CD4-positive, alpha-beta T cell treated with Interferon gamma for 1 hour (primary cell): Measurements from ENCODE around the gene SLC25A48.
"Not testable (repeated sequence)": the region's sequence is repeated elsewhere in the genome, so short reads cannot be mapped to it uniquely, and the experiment has no call there.

ENCODE experiments used
- DNase-seq: peaks from one replicate; pipeline ENCODE4 v3.0.0-alpha.2; 2020

The SLC25A48 gene

GRCh38 chr5:135830876-135831275 is 3.6 kb upstream of the SLC25A48 start:
- DNase-seq: no peak

DNA sequence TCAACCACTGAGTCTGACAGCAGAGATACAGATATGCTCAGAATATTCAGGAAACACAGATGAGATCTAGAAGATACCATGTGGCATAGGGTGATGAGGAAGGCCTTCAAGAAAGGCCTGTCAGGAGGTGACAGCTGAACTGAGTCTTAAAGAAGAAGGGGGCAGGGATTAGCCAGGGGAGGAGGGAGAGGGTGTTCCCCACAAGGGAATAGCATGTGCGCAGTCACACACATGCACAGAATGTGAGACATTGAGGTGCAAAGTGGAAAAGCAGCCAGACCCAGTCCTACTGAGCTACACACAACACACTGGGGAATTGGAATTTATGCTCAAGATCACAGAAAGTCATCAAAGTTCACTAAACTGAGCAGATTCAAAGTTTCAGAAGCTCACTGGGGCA is 3.0 kb upstream of the SLC25A48 start:
- no peak for DNase-seq

- DNase-seq: no peak
These were observed 2.5 kb upstream of the SLC25A48 start for GRCh38 chr5:135831851-135832555.

DNA sequence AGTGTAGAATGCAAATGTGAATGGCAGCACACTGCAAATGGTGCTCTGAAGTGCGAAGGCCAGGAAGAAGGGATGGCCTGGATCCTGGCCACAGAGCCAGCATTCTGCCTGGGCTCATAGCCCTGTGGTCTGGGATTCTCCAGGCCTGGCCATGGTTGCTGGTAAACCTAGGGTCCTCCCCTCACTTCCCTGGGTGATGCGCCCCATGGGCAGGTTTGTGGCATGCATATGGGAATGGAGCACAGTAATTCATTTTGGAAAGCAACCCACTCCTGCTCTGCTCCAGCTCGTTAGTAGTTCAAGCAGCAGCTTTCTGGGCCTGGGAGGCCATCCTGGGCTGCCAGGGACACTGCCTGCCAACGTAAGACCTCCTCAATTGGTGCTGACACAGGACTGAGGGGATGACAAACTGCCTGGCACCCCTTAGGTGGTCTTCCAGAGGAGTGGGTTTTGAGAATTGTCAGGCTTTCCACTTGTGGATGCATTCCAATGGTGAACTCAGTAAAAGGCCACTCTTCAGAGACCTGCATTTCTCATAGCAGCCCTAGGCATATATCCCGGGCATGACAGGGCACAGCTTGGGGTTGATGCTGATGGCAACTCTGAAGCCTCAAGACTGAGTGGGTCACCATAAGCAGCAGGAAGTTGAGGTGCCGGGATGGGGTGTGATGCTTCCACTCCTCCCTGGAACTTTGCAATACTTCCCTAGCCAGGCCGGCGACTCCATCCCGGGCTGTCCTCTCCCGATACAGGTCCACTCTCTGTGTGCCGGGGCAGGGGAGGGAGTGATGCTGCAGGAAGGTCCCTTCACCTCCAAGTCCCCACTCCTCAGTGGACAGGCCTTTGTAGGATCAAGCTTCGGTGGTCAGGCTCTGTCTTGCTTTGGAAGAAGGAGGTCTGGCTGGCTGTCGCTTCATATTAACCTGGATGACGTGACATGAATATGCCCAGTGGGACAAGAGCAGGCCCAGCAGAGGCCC is 1.2 kb upstream of the SLC25A48 start:
- no peak for DNase-seq

DNA sequence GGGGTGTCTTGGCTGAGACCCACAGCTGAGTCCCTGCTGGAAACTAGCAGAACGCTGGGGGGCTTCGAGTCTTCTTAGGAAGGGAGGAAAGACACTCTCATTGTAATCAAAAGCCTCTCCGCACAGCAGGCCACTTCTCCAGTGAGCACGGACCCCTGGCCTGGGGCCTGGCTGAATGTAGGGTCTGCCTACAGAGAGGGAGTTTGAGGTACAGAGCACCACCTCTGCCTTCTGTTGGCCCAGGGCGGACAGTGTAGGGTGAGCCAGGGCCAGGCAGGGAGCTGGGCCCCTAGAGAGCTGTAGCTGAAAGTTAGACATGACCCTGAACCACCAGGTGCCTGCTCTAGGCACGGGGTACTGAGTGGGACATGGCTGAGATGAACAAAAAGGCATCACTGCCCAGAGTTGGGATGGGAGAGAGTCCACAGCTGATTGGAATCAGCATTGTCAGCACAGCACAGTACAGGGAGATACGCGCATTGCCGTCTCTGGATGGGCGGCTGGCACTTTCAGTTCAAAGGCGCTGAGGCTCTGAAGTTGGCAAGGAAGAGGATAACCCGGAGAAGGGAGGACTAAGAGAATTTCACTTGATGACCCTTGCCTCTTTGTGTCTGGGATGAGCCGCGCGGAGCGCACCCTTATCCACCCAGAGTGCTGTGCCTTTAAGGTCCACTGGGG is 363 bp upstream of the SLC25A48 start:
- DNase-seq: no peak

GRCh38 chr5:135835766-135836165 is 1.3 kb downstream of the SLC25A48 start:
- no peak for DNase-seq

- DNase-seq: not testable (repeated sequence)
These were observed 3.9 kb downstream of the SLC25A48 start for GRCh38 chr5:135838395-135838794.

- no peak for DNase-seq
These were observed 5.1 kb downstream of the SLC25A48 start for GRCh38 chr5:135839566-135839965.

DNA sequence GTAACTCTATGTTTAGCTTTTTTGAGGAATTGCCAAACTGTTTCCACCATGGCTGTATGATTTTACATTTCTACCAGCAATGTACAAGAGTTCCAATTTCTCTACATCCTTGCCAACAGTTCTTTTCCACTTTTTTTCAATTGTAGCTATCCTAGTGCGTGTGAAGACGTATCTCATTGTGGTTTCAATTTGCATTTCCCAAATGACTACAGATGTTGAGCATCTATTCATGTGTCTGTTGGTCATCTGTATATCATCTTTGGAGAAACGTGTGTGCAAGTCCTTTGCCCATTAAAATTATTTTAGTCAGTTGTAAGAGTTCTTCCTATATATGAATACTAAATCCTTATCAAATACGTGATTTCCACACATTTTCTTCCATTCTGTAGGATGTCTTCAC is 6.5 kb downstream of the SLC25A48 start:
- no peak for DNase-seq

DNA sequence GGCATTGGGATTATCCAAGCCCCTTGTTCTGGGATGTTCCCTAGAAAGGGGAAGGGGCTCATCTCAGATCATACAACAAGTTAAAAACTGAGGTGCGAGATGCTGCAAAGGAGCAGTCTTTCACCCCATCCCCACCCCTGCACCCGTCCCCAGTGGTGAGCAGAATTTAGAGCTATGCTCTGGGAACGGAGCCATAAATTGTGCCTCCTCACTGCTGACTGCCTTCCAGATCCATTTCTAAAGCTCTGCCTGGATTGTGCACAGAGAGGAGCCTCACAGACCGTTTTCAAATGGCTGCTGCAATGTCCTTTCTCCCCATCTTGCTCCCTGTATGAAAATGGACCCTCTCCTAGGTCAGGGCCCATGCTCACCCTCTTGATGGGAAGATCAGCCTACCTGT is 8.3 kb downstream of the SLC25A48 start:
- DNase-seq: no peak

DNA sequence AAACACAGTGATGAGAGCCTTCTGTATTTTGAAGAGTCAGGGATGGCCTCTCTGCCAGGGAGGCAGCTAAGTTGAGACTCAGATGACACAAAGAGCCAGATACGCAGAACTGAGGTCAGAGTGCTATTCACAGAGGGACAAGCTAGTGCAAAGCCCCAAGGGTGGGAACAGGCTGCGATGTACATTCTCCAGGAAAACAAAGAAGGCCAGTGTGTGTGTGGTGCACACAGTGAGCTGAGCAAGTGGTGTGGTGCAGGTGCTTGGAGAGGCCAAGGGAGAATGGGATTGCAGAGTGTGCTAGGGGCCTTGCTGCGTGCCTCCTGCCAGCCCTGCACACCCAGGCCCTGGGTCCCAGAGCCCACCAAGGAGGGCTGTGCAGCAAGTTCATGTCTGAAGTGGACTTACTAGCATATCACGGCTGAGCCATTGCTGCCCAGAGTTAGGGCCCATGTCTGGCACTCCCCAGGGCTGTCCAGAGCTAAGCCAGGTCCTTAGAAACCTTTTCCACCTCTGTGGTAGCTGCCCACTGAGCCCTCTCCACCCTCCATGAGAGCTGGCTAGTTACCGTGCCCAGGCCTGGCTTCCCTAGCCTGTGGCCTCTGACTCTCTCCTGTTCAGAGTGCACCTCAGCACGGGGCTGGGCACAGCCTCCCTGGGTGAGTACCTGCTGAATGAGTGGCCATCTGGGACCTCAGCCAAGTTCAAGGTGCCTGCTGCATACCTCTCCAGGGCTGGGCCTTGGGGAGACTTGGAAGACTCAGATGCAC is 9.3 kb downstream of the SLC25A48 start:
- no peak for DNase-seq

DNA sequence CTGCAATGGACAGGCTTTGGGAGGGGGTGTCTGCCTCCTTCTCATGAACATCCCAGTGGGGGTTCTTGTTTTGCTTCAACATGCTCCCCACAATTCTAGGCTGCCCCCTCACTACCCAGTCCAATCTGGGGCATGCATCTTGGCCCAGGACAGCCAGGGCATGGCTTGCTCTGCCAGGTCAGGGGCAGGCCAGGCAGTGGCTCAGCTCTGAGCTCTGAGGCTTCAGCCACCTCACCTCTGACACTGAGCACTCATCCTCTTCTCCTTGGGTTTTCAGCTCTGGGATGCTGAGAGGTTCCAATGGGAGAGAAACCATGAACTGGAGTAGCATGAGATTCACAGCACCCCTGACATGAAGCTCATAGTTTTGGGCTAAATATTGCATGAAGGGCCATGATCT is 11.8 kb downstream of the SLC25A48 start:
- DNase-seq: no peak

GRCh38 chr5:135847976-135848375 is 13.5 kb downstream of the SLC25A48 start:
- DNase-seq: no peak

GRCh38 chr5:135850231-135850630 is 15.8 kb downstream of the SLC25A48 start:
- DNase-seq: no peak

DNA sequence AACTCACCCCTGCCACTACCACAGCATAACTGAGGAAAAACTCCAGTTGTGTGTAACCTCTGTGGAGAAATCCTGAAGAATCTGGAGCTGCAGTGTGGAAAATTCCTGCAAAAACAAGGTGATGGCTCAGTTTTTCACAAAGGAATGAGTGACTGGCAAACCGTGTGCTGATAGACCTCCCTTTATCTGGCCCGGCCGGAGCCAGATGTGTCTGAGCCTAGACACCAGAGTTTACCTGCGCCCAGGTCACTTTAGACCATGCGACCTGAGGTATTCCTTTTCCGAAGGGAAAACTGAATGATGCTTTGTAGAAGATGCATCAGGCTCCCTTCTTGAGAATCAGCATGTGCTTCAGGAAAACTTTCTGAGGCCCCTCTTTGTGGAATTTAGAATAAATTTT is 16.2 kb downstream of the SLC25A48 start:
- no peak for DNase-seq

GRCh38 chr5:135851186-135851914 is 16.9 kb downstream of the SLC25A48 start:
- DNase-seq: no peak

GRCh38 chr5:135851915-135852845 is 17.7 kb downstream of the SLC25A48 start:
- DNase-seq: no peak

GRCh38 chr5:135857630-135858311 is 23.3 kb downstream of the SLC25A48 start:
- DNase-seq: no peak

DNA sequence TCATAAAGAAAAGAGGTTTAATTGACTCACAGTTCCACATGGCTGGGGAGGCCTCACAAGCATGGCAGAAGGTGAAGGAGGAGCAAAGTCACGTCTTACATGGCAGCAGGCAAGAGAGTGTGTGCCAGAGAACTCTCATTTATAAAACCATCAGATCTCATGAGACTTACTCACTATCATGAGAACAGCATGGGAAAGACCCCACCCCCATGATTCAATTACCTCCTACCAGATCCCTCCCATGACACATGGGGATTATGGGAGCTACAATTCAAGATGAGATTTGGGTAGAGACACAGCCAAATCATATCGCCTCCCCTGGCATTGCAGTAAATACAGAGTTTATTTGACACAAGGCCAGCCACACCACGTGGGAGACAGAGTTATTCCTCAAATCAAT is 24.7 kb downstream of the SLC25A48 start:
- DNase-seq: not testable (repeated sequence)

GRCh38 chr5:135859641-135860040 is 25.2 kb downstream of the SLC25A48 start:
- DNase-seq: no peak
